ENCODE results near the gene TTC12. TPM values are rescaled to one million over a fixed set of nuclear protein-coding genes. Genes with fewer than 3 reads are reported as not detected.

TTC12 gene
- polyA plus RNA-seq, 1 donor (not counting 4 experiments of a cell fraction or from before 2014, with no cell fraction given): 27.3 TPM

GRCh38 chr11:113398669-113399430, 84.5 kb downstream of the TTC12 start:
- H3K27ac ChIP-seq (ENCODE audit: control insufficient read depth, insufficient read depth, low read length): no peak overlapping the region
- H3K4me3 ChIP-seq (ENCODE audit: control insufficient read depth in 2 of 3, extremely low read depth in 1 of 3, insufficient read depth in 2 of 3, low read depth in 1 of 3, low read length in 3 of 3): no peak overlapping the region
- no peak overlapping the region for H3K9ac ChIP-seq (ENCODE audit: control insufficient read depth, extremely low read depth, insufficient read depth, low read length)
- TF ChIP-seq EZH2 (IDR thresholded peaks at IDR 0.05; ENCODE audit: low read length) (no peak), CTCF (optimal IDR thresholded peaks at IDR 0.05 in 1 of 3, IDR thresholded peaks at IDR 0.05 in 1 of 3, conservative IDR thresholded peaks at IDR 0.05 in 1 of 3; ENCODE audit: extremely low read depth in 1 of 3, insufficient read depth in 2 of 3, low read length in 3 of 3) (no peak)
- dilution Hi-C loops (cut with MboI; ENCODE audit: extremely low pct_ligation_motif_present, low sequenced_read_pairs): no loop called here
- H3K27me3 ChIP-seq (ENCODE audit: control insufficient read depth, extremely low read depth, insufficient read depth, low read length): no peaks in the 10 kb centered on the region
- H3K4me1 ChIP-seq (ENCODE audit: control insufficient read depth, extremely low read depth, insufficient read depth, low read length): peaks cover 6% of the 10 kb centered on the region
- DNase-seq (ENCODE audit: low read depth, low spot score) (no peak), FAIRE-seq (no peak)
- H2AFZ ChIP-seq (ENCODE audit: control insufficient read depth, low read length): no peak overlapping the region
- no peaks in the 10 kb centered on the region for H3K36me3 ChIP-seq (ENCODE audit: control insufficient read depth in 2 of 2, extremely low read depth in 1 of 2, insufficient read depth in 2 of 2, low read length in 2 of 2)
- H3K4me2 ChIP-seq (ENCODE audit: control insufficient read depth, extremely low read depth, insufficient read depth, low read depth, low read length): no peak overlapping the region
- no peaks in the 10 kb centered on the region for H3K79me2 ChIP-seq (ENCODE audit: control insufficient read depth, insufficient read depth, low read length)
- H3K9me3 ChIP-seq (ENCODE audit: control insufficient read depth, low read depth, low read length): no peaks in the 10 kb centered on the region
- H4K20me1 ChIP-seq (ENCODE audit: control insufficient read depth, extremely low read depth, insufficient read depth, low read length): no peaks in the 10 kb centered on the region
- H3K9me1 ChIP-seq (ENCODE audit: control insufficient read depth, extremely low read depth, insufficient read depth, low read length): no peaks in the 10 kb centered on the region

- H2AFZ ChIP-seq (ENCODE audit: control insufficient read depth, low read length): no peak overlapping the region
- no peak overlapping the region for H3K4me2 ChIP-seq (ENCODE audit: control insufficient read depth, extremely low read depth, insufficient read depth, low read depth, low read length)
- H3K9me3 ChIP-seq (ENCODE audit: control insufficient read depth, low read depth, low read length): no peaks in the 10 kb centered on the region
- TF ChIP-seq CTCF (optimal IDR thresholded peaks at IDR 0.05 in 1 of 3, IDR thresholded peaks at IDR 0.05 in 1 of 3, conservative IDR thresholded peaks at IDR 0.05 in 1 of 3; ENCODE audit: extremely low read depth in 1 of 3, insufficient read depth in 2 of 3, low read length in 3 of 3) (no peak), EZH2 (IDR thresholded peaks at IDR 0.05; ENCODE audit: low read length) (no peak)
- no peaks in the 10 kb centered on the region for H3K27me3 ChIP-seq (ENCODE audit: control insufficient read depth, extremely low read depth, insufficient read depth, low read length)
- peaks cover 21% of the 10 kb centered on the region for H3K4me1 ChIP-seq (ENCODE audit: control insufficient read depth, extremely low read depth, insufficient read depth, low read length)
- no peaks in the 10 kb centered on the region for H3K36me3 ChIP-seq (ENCODE audit: control insufficient read depth in 2 of 2, extremely low read depth in 1 of 2, insufficient read depth in 2 of 2, low read length in 2 of 2)
- H4K20me1 ChIP-seq (ENCODE audit: control insufficient read depth, extremely low read depth, insufficient read depth, low read length): no peaks in the 10 kb centered on the region
- no peak overlapping the region for H3K27ac ChIP-seq (ENCODE audit: control insufficient read depth, insufficient read depth, low read length)
- H3K9ac ChIP-seq (ENCODE audit: control insufficient read depth, extremely low read depth, insufficient read depth, low read length): no peak overlapping the region
- FAIRE-seq (no peak), DNase-seq (ENCODE audit: low read depth, low spot score) (no peak)
- H3K79me2 ChIP-seq (ENCODE audit: control insufficient read depth, insufficient read depth, low read length): no peaks in the 10 kb centered on the region
- no peaks in the 10 kb centered on the region for H3K9me1 ChIP-seq (ENCODE audit: control insufficient read depth, extremely low read depth, insufficient read depth, low read length)
- dilution Hi-C loops (cut with MboI; ENCODE audit: extremely low pct_ligation_motif_present, low sequenced_read_pairs): no loop called here
- H3K4me3 ChIP-seq (ENCODE audit: control insufficient read depth in 2 of 3, extremely low read depth in 1 of 3, insufficient read depth in 2 of 3, low read depth in 1 of 3, low read length in 3 of 3): no peak overlapping the region
These were observed 86.3 kb downstream of the TTC12 start for GRCh38 chr11:113400631-113401230.

Data from keratinocyte (primary cell).